HK-2 (cell line): ENCODE results near the gene ARL6IP5.

Experiments used
- DNase-seq: peaks from one replicate; pipeline ENCODE4 v3.0.0-alpha.2; 2018; ENCODE audit not compliant: unreplicated experiment

ARL6IP5 gene, protein sequence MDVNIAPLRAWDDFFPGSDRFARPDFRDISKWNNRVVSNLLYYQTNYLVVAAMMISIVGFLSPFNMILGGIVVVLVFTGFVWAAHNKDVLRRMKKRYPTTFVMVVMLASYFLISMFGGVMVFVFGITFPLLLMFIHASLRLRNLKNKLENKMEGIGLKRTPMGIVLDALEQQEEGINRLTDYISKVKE

DNA sequence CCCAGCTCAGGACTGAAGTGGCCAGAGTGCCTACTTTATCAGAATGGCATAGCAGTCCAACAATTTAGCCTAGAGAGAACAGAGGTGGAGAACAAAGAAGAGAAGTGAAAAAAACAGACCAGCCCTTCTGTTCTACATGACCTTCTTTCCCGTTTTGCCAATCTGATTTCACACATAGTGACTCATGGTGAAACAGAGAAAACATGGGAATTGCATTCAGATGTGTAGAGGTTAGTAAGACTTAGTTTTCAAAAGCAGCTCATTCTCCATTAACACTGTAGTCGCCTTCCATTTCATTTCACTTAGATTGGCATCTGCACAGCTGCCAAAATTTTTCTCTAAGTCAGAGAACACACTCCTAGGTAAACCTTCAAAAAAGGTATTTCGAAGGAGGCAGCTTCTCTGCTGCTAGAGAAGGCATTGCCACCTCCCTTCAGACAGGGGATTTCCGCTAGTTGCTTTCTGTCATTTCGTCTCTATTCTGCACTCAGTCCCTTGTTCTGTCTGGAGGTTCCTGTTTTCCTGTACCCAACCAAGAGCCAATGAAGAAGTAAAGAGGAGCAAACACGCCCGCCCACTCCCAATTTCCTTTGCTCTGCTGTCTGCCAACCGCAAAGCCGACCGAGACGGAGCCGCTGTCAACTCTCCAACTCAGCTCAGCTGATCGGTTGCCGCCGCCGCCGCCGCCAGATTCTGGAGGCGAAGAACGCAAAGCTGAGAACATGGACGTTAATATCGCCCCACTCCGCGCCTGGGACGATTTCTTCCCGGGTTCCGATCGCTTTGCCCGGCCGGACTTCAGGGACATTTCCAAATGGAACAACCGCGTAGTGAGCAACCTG, at the start of gene ARL6IP5:
Gene ARL6IP5, plus strand, starts transcription at position 612 of the 842 bp plus-strand sequence. Its CDS starts 111 bp downstream, at position 723.
- DNase-seq, result peak; percentile 82

DNA sequence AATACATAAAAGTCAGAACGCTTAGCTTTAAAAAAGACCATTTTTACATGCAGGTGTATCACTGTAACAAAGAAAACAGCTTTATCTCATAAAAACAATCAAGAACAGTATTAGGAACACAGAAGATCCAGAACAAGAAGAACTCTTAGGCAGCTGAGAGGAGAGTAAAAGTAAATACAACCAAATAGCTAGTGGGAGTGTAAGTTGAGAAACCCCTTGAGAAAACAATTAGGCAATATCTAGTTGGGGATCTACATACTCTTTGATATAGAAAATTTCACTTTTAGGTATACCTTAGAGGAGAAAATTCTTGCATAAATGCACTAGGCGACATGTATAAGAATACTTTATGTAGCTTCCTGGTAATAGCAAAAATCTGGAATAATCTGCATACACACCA, 40.1 kb upstream of the ARL6IP5 start:
- no peak for DNase-seq

DNA sequence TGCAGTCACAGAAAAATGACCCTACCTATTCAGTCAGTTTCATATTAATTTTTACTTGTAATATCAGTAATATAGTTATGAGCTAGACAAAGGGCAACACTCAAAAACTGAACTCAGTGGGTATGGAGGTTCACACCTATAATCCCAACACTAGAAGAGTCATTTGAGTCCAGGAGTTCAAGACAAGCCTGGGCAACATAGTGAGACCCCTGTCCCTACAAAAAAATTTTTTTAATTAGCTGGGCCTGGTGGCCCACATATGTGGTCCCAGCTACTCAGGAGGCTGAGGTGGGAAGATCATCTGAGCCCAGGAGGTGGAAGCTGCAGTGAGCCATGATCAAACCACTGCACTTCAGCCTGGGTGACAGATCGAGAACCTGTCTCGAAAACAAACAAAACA, 35.7 kb upstream of the ARL6IP5 start:
- DNase-seq, result no peak

DNA sequence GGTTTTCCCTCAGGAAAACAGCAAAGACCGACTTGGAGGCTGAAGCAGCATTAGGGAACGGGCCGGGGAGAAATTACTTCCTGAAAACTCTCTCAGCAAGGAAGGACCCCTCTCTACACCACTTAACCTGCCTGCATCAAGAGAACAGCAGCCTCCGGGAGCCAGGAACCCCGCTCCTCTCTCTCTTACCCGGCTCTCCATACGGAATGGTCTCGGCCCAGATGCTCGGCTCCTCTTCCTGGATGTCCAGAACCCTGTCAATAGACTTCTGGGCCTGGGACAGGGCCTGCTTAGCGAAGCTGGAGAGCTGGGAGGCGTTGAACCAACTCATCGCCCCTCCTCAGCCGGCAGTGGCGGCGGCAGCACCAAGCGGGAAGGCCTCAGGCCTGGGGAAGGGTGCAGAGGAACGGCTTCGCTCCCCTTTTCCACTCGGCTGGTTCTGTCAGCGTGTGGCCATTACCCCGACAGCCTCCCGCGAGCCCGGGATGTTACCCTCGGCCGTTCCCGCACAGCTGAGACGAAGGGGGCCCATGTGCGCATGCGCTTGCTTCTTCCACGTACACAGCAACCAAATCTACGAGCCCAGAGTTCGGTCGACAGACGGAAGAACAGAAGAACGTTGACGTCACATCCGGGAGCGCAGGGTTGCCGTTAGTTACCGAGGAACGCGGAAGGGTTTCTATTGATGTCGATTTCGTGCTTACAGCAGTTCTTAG, 32.8 kb upstream of the ARL6IP5 start, which contains the start of gene TMF1:
Gene TMF1, minus strand, starts transcription at position 578 of the 716 bp plus-strand sequence. Its CDS starts 247 bp downstream, at position 331.
- peak; percentile 94 for DNase-seq

DNA sequence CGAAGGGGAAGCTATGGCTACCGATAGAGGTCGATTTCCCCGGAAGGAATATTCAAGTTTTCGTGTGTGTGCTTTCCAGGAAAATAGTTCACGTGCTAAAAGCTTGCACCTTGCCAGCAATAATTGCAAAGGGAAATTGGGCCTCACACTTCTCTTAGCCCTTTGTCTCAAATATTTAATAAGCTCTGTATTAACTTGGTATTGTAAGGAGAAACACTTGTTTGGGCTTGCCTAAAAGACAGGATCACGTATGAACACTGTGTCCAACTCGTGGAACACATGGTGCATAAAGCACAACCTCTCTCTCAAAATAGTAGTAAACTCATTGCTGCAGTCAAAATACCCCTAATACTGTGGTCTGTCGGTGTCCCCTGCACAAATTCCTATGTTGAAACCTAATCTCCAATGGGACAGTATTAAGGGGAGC, 32.3 kb upstream of the ARL6IP5 start:
- DNase-seq, result no peak

DNA sequence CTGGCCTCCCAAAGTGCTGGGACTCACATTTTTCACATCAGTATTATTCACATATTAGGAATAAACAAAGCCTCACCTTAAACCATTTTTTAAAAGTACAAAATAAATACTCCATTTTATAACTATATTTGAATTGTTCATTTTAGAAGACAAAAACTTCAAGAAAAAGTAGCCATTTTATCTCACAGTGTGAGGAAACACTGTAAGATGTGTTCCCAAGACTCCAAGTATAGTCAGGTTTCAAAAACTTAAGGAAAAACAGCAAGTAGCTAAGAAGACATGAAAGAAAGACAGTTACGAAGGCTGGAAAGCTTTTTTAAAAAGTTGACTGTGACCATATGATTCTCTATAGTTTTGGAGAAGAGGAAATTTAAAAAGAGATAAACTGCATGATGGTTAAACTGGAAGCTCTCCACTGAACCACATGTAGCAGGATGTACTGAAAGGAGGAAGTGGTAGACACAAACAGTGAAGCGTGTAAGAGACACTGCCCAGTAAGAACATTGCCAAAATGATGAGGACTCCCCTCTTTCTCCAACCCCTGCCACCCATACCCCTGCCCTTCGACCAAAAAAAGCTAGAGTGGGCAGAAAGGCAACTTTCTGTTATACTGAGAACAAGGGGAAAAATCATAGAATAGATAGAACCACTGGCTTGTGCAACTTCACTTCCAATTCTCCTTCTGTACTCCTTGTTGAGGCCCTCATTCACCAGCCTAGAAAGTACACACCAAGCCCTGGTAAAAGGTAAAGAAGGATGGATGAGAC, 26.4 kb upstream of the ARL6IP5 start:
- no peak for DNase-seq

DNA sequence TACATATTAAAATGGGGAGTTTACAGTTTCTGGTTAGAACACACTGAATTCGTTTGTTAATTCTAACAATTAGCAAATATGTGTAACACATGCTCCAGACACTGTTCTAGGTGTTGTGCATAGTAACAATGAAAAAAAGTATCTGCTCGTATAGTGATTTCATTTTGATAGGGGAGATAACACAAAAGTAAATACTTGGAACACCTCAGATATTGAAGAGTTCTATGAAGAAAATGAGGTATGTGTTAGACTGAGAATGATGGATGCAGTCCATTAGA, 25.9 kb upstream of the ARL6IP5 start:
- no peak for DNase-seq

DNA sequence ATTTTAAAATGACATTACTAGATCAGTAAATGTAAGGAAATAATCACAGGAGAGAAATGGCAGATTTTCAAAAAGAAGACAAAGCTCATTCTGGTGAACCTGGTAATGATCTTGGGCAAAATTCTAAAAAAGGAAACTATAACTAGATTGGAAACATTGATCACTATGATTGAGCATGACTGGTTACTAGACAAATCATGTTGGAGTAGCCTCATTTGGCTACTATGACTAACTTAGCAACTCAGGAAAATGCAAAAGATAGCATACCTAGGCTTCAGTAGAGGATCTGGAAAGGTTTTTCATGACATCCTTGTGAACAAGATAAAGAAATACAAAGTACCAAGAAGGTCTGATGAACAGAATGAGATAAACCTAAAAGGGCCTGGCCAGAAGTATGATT, 25.0 kb upstream of the ARL6IP5 start:
- DNase-seq, result no peak

DNA sequence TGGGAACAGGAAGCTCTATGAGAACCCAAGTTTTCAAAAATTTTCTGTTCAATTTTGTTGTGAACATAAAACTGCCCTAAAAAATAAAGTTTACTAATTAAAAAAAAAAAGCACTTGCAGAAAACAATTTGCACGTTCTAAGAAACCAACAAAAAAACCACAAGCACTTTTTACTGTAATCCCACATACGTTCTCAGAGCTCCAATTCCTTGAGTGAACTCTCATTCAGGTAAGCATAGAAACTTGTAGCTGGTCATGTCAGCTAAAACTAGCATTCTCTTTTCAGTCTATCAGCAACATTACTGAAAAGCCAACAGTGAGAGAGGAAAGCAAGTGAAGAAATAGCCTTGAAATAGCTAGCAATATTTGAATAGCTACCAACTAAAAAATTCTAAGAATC, 21.1 kb upstream of the ARL6IP5 start:
- DNase-seq, result no peak

DNA sequence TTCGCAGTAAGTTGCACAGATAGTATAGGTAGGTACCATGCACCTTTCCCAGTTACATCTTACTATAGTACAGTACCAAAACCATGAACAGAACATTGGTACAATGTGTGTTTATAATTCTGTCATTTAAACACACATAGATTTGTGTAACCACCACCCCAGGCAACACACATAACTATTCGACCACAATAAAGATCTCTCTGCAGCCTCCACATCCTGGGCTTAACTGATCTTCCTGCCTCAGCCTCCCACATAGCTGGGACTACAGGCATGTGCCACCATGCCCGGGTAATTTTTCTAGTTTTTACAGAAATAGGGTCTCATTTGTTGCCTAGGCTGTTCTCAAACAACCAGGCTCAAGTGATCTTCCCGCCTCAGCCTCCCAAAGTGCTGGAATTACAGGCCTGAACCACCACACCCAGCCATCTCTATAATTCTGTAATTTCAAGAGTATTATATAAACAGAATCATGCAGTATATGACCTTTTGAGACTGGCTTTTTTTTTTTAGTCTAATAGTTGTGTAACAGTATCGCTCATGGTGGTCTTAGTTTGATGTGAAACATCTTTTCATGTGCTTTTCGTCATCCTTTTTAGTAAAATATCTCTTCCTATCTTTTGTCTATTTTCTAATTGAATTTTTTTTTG, 19.3 kb upstream of the ARL6IP5 start:
- DNase-seq, result no peak

DNA sequence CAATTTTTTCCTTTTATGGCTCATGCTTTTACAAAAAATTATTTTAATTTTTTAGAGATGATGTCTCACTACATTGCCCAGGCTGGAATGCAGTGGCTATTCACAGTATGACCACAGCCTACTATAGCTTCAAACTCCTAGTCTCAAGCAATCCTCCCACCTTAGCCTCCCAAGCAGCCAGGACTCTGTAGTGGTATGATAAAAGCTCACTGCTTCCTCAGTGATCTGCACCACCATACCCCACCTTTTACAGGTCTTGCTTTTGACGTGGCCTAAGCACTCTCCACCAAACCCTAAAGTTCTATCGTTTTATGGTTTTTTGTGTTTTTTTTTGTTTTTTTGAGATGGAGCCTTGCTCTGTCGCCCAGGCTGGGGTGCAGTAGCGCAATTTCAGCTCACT, 18.6 kb upstream of the ARL6IP5 start:
- DNase-seq, result no peak

DNA sequence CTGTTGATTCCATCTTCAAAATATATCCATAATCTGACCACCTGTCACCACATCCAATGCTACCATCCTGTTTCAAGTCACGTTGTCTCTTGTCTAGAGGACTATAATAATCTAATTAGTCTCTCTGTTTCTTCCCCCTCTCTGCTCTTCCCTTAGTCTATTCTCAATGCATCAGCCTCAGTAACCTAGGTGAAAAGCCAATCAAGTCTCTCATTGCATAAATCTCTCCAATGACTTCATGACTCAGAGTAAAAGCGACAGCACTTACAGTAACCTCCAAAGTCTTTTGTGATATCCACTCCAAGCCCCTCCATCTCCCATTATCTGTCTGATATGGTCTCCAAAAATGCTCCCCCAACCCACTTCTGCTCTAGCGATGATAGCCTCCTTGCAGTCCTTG, 11.8 kb upstream of the ARL6IP5 start:
- DNase-seq, result no peak

DNA sequence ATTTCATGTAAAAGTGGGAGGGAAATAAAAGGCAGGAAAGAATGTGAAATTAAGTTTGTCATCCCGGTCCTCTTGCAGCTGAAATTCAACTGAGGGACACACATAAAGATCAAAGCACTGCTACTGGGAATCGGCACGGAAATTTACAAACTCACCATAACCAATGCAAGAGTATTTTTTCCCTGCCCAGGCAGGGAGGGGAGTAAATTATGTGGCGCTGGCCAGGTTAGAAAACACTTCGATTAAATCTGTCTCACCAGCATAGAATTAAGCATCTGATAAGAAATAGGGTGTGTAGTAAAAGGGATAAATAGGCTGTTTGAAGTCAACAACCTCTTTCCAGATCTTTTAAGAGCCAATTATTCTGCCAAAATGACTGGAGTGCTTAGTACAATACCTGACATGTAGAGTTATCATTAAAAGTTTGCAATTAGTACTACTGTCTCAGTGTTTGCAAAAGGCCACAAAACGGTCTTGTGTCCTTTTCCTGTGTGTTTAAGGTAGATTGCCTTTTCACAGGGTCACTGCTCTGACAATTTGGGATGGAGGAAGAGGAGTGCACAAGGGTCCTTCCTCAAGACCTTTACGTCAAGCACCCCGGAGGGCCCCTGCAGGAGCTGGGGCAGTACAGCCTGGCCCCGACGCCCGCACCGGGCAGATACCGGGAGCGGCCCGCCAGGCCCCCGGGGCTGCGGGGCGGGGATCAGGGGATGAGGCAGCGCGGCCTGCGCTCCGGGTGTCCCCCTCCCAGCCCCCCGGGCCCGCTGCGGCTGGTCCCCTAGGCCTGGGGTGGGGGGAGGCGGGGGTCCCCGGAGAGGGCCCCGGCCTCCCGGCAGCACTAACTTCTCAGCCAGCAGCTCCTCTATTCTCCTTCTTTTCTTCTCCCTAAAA, 5.2 kb upstream of the ARL6IP5 start:
- no peak for DNase-seq

DNA sequence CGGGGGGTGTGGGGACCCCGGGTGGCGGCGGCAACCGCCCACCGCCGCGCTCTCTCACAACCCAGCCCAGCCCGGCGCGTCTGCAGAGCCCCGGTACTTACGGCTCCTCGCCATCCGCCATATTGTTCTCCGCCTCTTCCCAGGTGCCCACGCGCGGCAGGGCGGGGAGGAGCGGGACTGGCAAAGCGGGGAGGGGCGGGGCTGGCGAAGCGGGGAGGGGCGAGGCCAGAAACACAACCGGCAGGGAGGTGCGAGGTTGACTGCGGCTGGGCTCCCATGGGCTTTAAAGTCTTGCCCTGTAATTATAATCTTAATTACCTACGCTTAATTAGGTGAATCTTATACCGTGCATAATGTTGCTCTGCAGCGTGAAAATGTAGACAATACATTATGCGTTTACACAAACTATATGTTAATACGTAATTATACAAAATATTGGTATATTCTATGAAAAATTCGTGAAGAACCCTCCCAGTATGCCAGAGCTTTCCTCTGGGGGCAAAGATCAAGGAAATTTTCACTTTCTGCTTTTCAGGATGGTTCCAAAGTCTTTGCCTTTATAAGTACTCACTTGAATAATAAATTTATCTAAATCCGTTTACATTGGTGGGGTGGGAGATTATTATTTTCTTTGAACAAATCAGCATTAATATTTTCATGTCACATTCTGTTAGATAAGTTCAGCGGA, 4.4 kb upstream of the ARL6IP5 start, which contains the start of gene UBA3:
Gene UBA3, minus strand, starts transcription at position 133 of the 688 bp plus-strand sequence. Its CDS starts 12 bp downstream, at position 121.
- DNase-seq, result peak; percentile 84

DNA sequence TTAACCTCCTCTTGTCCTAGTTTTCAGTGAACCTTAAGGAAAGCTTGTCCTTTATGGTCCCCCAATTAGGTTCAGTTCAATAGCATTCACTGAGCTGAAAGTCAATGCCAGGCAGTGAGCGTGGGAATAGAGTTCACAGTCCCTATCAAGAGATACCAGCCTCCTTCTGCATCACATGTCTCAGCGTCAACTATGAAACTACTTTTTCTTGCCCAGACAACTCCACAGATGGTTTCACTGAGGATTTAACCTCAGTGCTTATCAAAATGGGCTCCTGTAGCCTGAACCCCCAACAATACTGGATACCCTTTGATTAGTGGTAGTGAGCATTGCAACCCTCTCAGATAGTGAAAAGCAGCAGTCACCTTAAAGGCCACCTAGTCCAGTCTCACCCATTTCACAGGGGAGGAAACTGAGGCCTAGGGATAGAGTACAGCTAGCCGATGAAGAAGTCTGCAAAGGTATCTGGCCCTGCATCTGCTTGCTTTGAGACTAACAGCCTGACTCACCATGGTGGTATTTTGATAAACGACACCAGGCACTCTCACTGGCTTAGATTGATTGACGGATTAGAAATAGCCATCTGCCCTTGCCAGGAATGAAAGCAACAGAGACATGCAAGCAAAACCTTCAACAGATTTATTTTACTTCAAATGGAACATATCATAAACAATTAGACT, 3.0 kb upstream of the ARL6IP5 start:
- DNase-seq, result peak; percentile 13

DNA sequence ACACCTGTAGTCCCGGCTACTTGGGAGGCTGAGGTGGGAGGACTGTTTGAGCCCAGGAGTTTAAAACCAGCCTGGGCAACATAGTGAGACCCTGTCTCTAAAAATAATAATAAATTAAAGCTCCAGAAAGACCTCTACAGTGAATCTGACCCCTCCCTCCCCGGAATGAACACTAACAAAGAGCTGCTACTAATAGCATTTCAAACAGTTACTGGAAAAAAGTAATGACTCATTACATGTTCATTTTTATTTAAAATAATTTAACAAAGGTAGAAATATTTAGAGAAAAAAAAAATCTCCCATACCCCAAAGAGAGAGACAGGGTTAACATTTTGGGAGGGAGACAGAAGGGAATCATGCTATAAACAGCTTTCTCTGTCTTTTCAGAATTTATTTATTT, 2.4 kb upstream of the ARL6IP5 start:
- no peak for DNase-seq

DNA sequence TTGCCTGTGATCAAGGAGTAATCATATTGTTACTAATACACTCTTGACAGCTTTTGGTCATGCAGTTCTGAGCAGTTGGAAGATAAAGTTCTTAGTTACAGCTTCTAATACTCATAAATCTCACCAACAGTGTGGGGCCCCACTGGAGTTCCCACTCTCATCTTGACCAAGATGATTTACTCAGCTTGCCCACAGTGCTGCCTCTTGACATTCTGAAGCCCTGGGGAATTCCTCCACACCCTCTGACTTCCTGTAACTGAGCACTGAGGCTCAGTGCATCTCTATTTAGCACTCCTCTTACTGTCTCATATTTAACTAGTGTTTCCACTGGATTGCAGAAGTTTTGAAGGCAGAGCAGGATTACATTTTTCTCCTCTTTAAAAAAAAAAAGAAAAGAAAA, 1.9 kb upstream of the ARL6IP5 start:
- peak; percentile 65 for DNase-seq

DNA sequence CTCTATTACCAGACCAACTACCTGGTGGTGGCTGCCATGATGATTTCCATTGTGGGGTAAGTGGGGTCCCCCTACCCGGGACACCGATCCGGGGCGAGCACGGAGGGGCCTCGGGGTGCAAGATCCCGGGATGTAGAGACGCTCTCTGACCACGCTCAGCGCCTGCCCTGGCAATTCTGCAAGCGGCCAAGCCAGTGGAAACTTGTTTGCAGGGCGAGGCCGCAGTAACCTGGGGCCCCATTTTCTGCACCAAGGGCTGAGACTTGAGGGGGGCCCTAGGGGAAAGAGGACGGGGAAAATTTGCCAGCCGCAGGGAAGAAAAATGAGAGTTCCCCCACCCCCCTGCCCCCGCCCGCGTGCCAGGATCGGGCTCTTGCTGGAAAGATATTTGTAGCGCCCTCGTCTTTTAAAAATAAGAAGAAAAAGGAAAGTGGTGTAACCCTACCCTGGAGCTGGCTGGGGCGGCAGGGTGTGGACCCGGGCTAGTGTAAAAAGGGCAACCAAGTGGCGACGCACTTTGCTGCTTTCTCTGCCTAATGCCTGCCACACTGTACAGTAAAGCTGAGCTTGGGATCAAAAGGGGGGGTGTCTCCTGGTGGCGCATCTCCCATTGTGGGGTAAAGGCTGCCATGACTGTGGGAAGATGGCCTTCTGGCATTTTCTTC, 563 bp downstream of the ARL6IP5 start:
- DNase-seq, result peak; percentile 24
